Cardiac fibroblast (primary cell): Measurements from ENCODE around the gene PTMS.

Source experiments
- DNase-seq, 2 donors: peaks; one replicate each; pipeline versions ENCODE4 v3.0.0 to v3.0.0-alpha.2; 2010; ENCODE audit warnings: low read depth in 2 of 2
- H3K4me3 ChIP-seq, 2 donors: replicated peaks in 1 of 2; 1 replicate in 1 of 2; 2 replicates in 1 of 2; pipeline ENCODE4 v1.5.1; 2011; ENCODE audit warnings: low read depth in 2 of 2, low read length in 2 of 2, mild to moderate bottlenecking in 2 of 2, moderate library complexity in 1 of 2
- CTCF ChIP-seq: IDR thresholded peaks from one replicate; pipeline ENCODE4 v1.5.1; 2011; ENCODE audit warnings: low read depth, mild to moderate bottlenecking, low read length, inconsistent platforms

The PTMS gene

GRCh38 chr12:6745741-6746525, 20.2 kb upstream of the PTMS start:
- no peak overlapping the region for H3K4me3 ChIP-seq
- peak in 1 of 2 donors; percentile 45 for DNase-seq
- no peak for TF ChIP-seq CTCF

- DNase-seq: no peak
- no peak overlapping the region for H3K4me3 ChIP-seq
- TF ChIP-seq CTCF: no peak
These were observed 18.9 kb upstream of the PTMS start for GRCh38 chr12:6747216-6747615.

GRCh38 chr12:6748761-6749160, 17.4 kb upstream of the PTMS start:
- DNase-seq: no peak
- TF ChIP-seq CTCF: no peak

GRCh38 chr12:6750506-6750905, 15.7 kb upstream of the PTMS start:
- no peak overlapping the region for H3K4me3 ChIP-seq
- no peak for TF ChIP-seq CTCF
- no peak for DNase-seq

More at GRCh38 chr12:6748761-6749160, 17.4 kb upstream of the PTMS start:
- H3K4me3 ChIP-seq: no peak overlapping the region

- no peak for DNase-seq
- no peak for TF ChIP-seq CTCF
- peak overlapping the region; percentile 84 to 94 for H3K4me3 ChIP-seq
These were observed 14.4 kb upstream of the PTMS start for GRCh38 chr12:6751767-6752166.

GRCh38 chr12:6752167-6752920, 13.8 kb upstream of the PTMS start:
- peak overlapping the region; percentile 84 to 94 for H3K4me3 ChIP-seq
- TF ChIP-seq CTCF: peak; percentile 53
- peak; percentile 54 to 63 for DNase-seq
